Lower leg skin (tissue), 4 donors: Measurements from ENCODE around the gene OLAH. TPM values are rescaled to one million over a fixed set of nuclear protein-coding genes. Genes with fewer than 3 reads are reported as not detected.

Source experiments
- DNase-seq, 2 donors: peaks; one replicate each; pipeline ENCODE4 v3.0.0-alpha.2; 2019; ENCODE audit warnings: low spot score in 2 of 2
- H3K4me3 ChIP-seq: fragments of 200-600 bp; sonication (generic); 2 replicates; pipeline ENCODE4 v1.5.1; 2017; ENCODE audit warnings: mild to moderate bottlenecking, low read depth; ENCODE audit not compliant: poor library complexity, severe bottlenecking
- CTCF ChIP-seq, 3 donors: fragments of 450-650 bp; IDR thresholded peaks; one replicate each; pipeline ENCODE4 v1.5.1; 2016; ENCODE audit warnings: antibody characterized with exemption in 3 of 3, mild to moderate bottlenecking in 3 of 3, moderate library complexity in 2 of 3
- POLR2A ChIP-seq, 2 donors: fragments of 450-650 bp; IDR thresholded peaks; one replicate each; pipeline ENCODE4 v1.6.1; 2016 to 2017; ENCODE audit warnings: antibody characterized with exemption in 2 of 2, mild to moderate bottlenecking in 1 of 2, moderate library complexity in 1 of 2
- WGBS, 2 donors: methylation state at CpG; one replicate each; pipeline ENCODE4 v1.1.5; 2018; 5-methylcytosine and 5-hydroxymethylcytosine counted together
- intact Hi-C: fragments of 100-400 bp; cut with DNase I; formaldehyde crosslinking; loops from one replicate; pipeline ENCODE4 v1.15.0; 2023; ENCODE audit warnings: low total_unique reads
- total RNA-seq, 4 donors: library from RNA; depleted of rRNA; stranded (reverse); fragments of >200 nt; gene quantifications; one replicate each; pipeline ENCODE4 v1.1.0, GENCODE V29; 2016

Gene OLAH
- total RNA-seq, 4 donors from 2014 or later = 1.4 to 6.0 (median 1.5) TPM; not detected in 1

- peak overlapping the region; percentile 84 for H3K4me3 ChIP-seq
- no peak for DNase-seq
- TF ChIP-seq POLR2A (IDR thresholded peaks at IDR 0.05) (no peak), CTCF (IDR thresholded peaks at IDR 0.05) (no peak)
- WGBS, 2 donors = 1 to 2% methylated on average over 11 of the region's 11 CpGs
- intact Hi-C loops = loop anchor here (10.0 kb wide), 1 partner anchor 222 kb away; the partner anchor contains the start of gene SUV39H2
Measured at GRCh38 chr10:15096661-15097010, 52.9 kb downstream of the OLAH start.

- 0 to 1% methylated on average over 17 to 77 of the region's 84 CpGs for WGBS, 2 donors
- peak; percentile 93 to 99 for DNase-seq
- intact Hi-C loops = loop anchor here (10.0 kb wide), 1 partner anchor 222 kb away; the partner anchor contains the start of gene SUV39H2
- H3K4me3 ChIP-seq = peak within 1 kb of the TSS; percentile 84
- TF ChIP-seq CTCF (IDR thresholded peaks at IDR 0.05) = no peak
- TF ChIP-seq POLR2A (IDR thresholded peaks at IDR 0.05) = no peak
Measured at GRCh38 chr10:15097011-15097812, 53.5 kb downstream of the OLAH start, which contains the start of gene RPP38. Gene RPP38, plus strand, starts transcription at chr10:15097355. Its CDS starts 5,960 bp downstream, at chr10:15103315.

GRCh38 chr10:15099886-15100285 lies 56.1 kb downstream of the OLAH start:
- DNase-seq = no peak
- intact Hi-C loops = loop anchor here (10.0 kb wide), 2 partner anchors 225 to 605 kb away; partner anchors contain the start of gene SUV39H2
- no peak for TF ChIP-seq POLR2A (IDR thresholded peaks at IDR 0.05)
- no peak for TF ChIP-seq CTCF (IDR thresholded peaks at IDR 0.05)
- no peak overlapping the region for H3K4me3 ChIP-seq
- 80 to 90% methylated on average over 4 of the region's 4 CpGs for WGBS, 2 donors

- DNase-seq = peak in 1 of 2 donors; percentile 3
- TF ChIP-seq POLR2A (IDR thresholded peaks at IDR 0.05) (no peak), CTCF (IDR thresholded peaks at IDR 0.05) (no peak)
- intact Hi-C loops = loop anchor here (10.0 kb wide), 1 partner anchor 609 kb away; no protein-coding TSS in a partner anchor
- no peak overlapping the region for H3K4me3 ChIP-seq
- WGBS, 2 donors = 84 to 88% methylated on average over 9 of the region's 9 CpGs
Measured at GRCh38 chr10:15103513-15103912, 59.8 kb downstream of the OLAH start.

GRCh38 chr10:15106352-15107013 lies 62.7 kb downstream of the OLAH start:
- 50 to 51% methylated on average over 8 of the region's 8 CpGs for WGBS, 2 donors

More at GRCh38 chr10:15106352-15107013, 62.7 kb downstream of the OLAH start:
- no peak overlapping the region for H3K4me3 ChIP-seq
- peak; percentile 59 to 93 for DNase-seq
- no peak for TF ChIP-seq POLR2A (IDR thresholded peaks at IDR 0.05)
- TF ChIP-seq CTCF (IDR thresholded peaks at IDR 0.05) = peak in 1 of 3 donors; percentile 63
- intact Hi-C loops = loop anchor here (10.0 kb wide), 1 partner anchor 612 kb away; no protein-coding TSS in a partner anchor
